Activated CD8-positive, alpha-beta memory T cell treated with anti-CD3 and anti-CD28 coated beads, Interleukin-2, amount 50 U/mL, for 48 hours (primary cell): ENCODE results near the gene DLGAP1.
"Not testable (repeated sequence)": the region's sequence is repeated elsewhere in the genome, so short reads cannot be mapped to it uniquely, and the experiment has no call there.

Experiments used
- DNase-seq: peaks from one replicate; pipeline ENCODE4 v3.0.0-alpha.2; 2020

Gene DLGAP1

GRCh38 chr18:3608099-3608453, 847.0 kb downstream of the DLGAP1 start:
- DNase-seq: not testable (repeated sequence)

GRCh38 chr18:3607309-3608098, 847.6 kb downstream of the DLGAP1 start:
- no peak for DNase-seq

- DNase-seq: not testable (repeated sequence)
Measured at GRCh38 chr18:3606863-3607262, 848.2 kb downstream of the DLGAP1 start.

GRCh38 chr18:3605954-3606443, 849.1 kb downstream of the DLGAP1 start:
- DNase-seq: no peak

- DNase-seq: no peak
Measured at GRCh38 chr18:3605486-3605952, 849.6 kb downstream of the DLGAP1 start.

GRCh38 chr18:3604498-3605408, 850.4 kb downstream of the DLGAP1 start:
- no peak for DNase-seq

- no peak for DNase-seq
Measured at GRCh38 chr18:3604235-3604497, 850.9 kb downstream of the DLGAP1 start.

- DNase-seq: no peak
Measured at GRCh38 chr18:3603421-3604234, 851.5 kb downstream of the DLGAP1 start.

GRCh38 chr18:3601106-3601755, 853.9 kb downstream of the DLGAP1 start:
- not testable (repeated sequence) for DNase-seq

GRCh38 chr18:3599861-3600260, 855.2 kb downstream of the DLGAP1 start:
- no peak for DNase-seq

- DNase-seq: no peak
Measured at GRCh38 chr18:3599195-3599594, 855.9 kb downstream of the DLGAP1 start.

GRCh38 chr18:3598581-3598980, 856.5 kb downstream of the DLGAP1 start:
- DNase-seq: no peak

GRCh38 chr18:3597409-3598357, 857.4 kb downstream of the DLGAP1 start:
- no peak for DNase-seq

GRCh38 chr18:3596637-3597384, 858.3 kb downstream of the DLGAP1 start:
- DNase-seq: peak; percentile 70

- DNase-seq: no peak
Measured at GRCh38 chr18:3596324-3596636, 858.8 kb downstream of the DLGAP1 start.

GRCh38 chr18:3595369-3596273, 859.5 kb downstream of the DLGAP1 start:
- no peak for DNase-seq

GRCh38 chr18:3594760-3595368, 860.2 kb downstream of the DLGAP1 start:
- DNase-seq: peak; percentile 71

- DNase-seq: peak; percentile 92
Measured at GRCh38 chr18:3593904-3594759, 861.0 kb downstream of the DLGAP1 start.
